ENCODE measurements around the gene ATP8A2.

DNA sequence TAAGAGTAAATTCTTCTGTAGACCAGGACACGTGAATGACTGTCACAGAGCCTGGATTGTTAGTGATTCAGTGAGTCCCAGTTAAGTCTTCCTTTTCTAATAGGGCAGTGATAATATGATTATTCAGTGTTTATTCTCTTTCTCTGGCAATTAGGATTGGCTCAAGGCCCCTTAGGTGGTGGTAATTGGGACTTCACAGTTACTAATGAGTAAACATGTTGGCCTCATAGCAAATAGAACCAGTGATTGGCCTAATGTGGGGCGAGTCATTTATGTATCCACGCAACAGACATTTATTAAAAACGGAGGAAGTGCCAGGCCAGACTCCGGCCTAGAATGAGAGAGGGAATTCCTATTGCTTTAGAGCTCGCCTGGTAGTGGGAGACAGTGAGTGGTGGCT, 607.6 kb downstream of the ATP8A2 start:
- TF ChIP-seq, protein P1, sequence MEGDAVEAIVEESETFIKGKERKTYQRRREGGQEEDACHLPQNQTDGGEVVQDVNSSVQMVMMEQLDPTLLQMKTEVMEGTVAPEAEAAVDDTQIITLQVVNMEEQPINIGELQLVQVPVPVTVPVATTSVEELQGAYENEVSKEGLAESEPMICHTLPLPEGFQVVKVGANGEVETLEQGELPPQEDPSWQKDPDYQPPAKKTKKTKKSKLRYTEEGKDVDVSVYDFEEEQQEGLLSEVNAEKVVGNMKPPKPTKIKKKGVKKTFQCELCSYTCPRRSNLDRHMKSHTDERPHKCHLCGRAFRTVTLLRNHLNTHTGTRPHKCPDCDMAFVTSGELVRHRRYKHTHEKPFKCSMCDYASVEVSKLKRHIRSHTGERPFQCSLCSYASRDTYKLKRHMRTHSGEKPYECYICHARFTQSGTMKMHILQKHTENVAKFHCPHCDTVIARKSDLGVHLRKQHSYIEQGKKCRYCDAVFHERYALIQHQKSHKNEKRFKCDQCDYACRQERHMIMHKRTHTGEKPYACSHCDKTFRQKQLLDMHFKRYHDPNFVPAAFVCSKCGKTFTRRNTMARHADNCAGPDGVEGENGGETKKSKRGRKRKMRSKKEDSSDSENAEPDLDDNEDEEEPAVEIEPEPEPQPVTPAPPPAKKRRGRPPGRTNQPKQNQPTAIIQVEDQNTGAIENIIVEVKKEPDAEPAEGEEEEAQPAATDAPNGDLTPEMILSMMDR (IDR thresholded peaks at IDR 0.05; ENCODE audit: low read depth, low read length, missing input control): no peak
- TF ChIP-seq FOXA2 (IDR thresholded peaks at IDR 0.05): no peak
- no peak for TF ChIP-seq RXRA (IDR thresholded peaks at IDR 0.05)
- no peak for TF ChIP-seq JUND (IDR thresholded peaks at IDR 0.05)
- TF ChIP-seq SP1 (IDR thresholded peaks at IDR 0.05): no peak
- no peak for TF ChIP-seq TAF1 (conservative IDR thresholded peaks at IDR 0.05)
- TF ChIP-seq, protein P2, sequence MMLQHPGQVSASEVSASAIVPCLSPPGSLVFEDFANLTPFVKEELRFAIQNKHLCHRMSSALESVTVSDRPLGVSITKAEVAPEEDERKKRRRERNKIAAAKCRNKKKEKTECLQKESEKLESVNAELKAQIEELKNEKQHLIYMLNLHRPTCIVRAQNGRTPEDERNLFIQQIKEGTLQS (IDR thresholded peaks at IDR 0.05): no peak
- no peak for TF ChIP-seq RAD21 (IDR thresholded peaks at IDR 0.05)
- no peak for TF ChIP-seq FOXA1 (IDR thresholded peaks at IDR 0.05)
- TF ChIP-seq, protein P3, sequence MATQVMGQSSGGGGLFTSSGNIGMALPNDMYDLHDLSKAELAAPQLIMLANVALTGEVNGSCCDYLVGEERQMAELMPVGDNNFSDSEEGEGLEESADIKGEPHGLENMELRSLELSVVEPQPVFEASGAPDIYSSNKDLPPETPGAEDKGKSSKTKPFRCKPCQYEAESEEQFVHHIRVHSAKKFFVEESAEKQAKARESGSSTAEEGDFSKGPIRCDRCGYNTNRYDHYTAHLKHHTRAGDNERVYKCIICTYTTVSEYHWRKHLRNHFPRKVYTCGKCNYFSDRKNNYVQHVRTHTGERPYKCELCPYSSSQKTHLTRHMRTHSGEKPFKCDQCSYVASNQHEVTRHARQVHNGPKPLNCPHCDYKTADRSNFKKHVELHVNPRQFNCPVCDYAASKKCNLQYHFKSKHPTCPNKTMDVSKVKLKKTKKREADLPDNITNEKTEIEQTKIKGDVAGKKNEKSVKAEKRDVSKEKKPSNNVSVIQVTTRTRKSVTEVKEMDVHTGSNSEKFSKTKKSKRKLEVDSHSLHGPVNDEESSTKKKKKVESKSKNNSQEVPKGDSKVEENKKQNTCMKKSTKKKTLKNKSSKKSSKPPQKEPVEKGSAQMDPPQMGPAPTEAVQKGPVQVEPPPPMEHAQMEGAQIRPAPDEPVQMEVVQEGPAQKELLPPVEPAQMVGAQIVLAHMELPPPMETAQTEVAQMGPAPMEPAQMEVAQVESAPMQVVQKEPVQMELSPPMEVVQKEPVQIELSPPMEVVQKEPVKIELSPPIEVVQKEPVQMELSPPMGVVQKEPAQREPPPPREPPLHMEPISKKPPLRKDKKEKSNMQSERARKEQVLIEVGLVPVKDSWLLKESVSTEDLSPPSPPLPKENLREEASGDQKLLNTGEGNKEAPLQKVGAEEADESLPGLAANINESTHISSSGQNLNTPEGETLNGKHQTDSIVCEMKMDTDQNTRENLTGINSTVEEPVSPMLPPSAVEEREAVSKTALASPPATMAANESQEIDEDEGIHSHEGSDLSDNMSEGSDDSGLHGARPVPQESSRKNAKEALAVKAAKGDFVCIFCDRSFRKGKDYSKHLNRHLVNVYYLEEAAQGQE (IDR thresholded peaks at IDR 0.05): no peak

Data from liver (tissue), 3 donors.